Ovary (tissue), 9 donors: ENCODE data around the gene LMTK3. TPM values are rescaled to one million over a fixed set of nuclear protein-coding genes. Genes with fewer than 3 reads are reported as not detected.
"Not testable (repeated sequence)": the region's sequence is repeated elsewhere in the genome, so short reads cannot be mapped to it uniquely, and the experiment has no call there.

Experiments
- DNase-seq, 5 donors: peaks; one replicate each; pipeline ENCODE4 v3.0.0-alpha.2; 2019 to 2020
- H3K27ac ChIP-seq, 2 donors: fragments of 200-600 bp; one replicate each; pipeline versions ENCODE4 v1.5.1 to v1.8.0; 2019 to 2022
- H3K27me3 ChIP-seq: fragments of 200-600 bp; one replicate; pipeline ENCODE4 v1.8.0; 2022
- H3K36me3 ChIP-seq: fragments of 200-600 bp; sonication (generic); one replicate; pipeline ENCODE4 v1.5.1; 2019
- H3K4me1 ChIP-seq: one replicate; pipeline ENCODE4 v1.8.1; 2013; ENCODE audit warnings: mild to moderate bottlenecking, moderate library complexity; ENCODE audit not compliant: insufficient read depth
- H3K4me3 ChIP-seq: fragments of 200-600 bp; sonication (generic); one replicate; pipeline ENCODE4 v1.5.1; 2017
- H3K9me3 ChIP-seq, 2 donors: fragments of 200-600 bp in 1 of 2; sonication (generic) in 1 of 2; one replicate each; pipeline versions ENCODE4 v1.5.1 to v1.8.1; 2013 to 2019; ENCODE audit warnings: mild to moderate bottlenecking in 1 of 2, moderate library complexity in 1 of 2
- CTCF ChIP-seq, 3 donors: fragments of 450-650 bp in 2 of 3; fragments of 200-600 bp in 1 of 3; IDR thresholded peaks; one replicate each; pipeline versions ENCODE4 v1.5.1 to v1.8.0; 2016 to 2022; ENCODE audit warnings: antibody characterized with exemption in 3 of 3, mild to moderate bottlenecking in 1 of 3
- EP300 ChIP-seq: sonication (generic); formaldehyde crosslinking; IDR thresholded peaks from one replicate; pipeline ENCODE4 v1.6.1; 2017; ENCODE audit warnings: antibody characterized with exemption
- POLR2A ChIP-seq: fragments of 450-650 bp; IDR thresholded peaks from one replicate; pipeline ENCODE4 v1.6.1; 2017; ENCODE audit warnings: antibody characterized with exemption, mild to moderate bottlenecking, moderate library complexity
- WGBS, 3 donors: extraction: QIAGEN DNeasy Blood & Tissue Kit in 1 of 3; methylation state at CpG; one replicate each; pipeline versions ENCODE4 v1.1.5 to v1.1.7; 2013 to 2017; 5-methylcytosine and 5-hydroxymethylcytosine counted together
- intact Hi-C, 4 donors: fragments of 100-400 bp; cut with DNase I; formaldehyde crosslinking; loops; one replicate each; pipeline versions ENCODE4 v1.11.0 to v1.15.1; 2022 to 2023
- polyA plus RNA-seq, 2 donors: library from polyadenylated mRNA; stranded (reverse); fragments of 200-250 nt in 1 of 2; fragments of 350-450 nt in 1 of 2; fragmentation: Illumina TruSeq in 1 of 2; extraction: RNeasy Lipid Tissue Mini Kit (QIAGEN cat#74804) in 1 of 2; gene quantifications; one replicate each; pipeline ENCODE4 v1.2.3, GENCODE V29; 2013 to 2014
- total RNA-seq, 7 donors: library from RNA; depleted of rRNA in 2 of 7; stranded (reverse); fragments of >200 nt in 2 of 7; fragmentation: NEBNext Ultra II Directional in 3 of 7; extraction: Animal tissue kit (Norgen Biotek cat#: 25700) in 3 of 7; gene quantifications; one replicate each; pipeline versions ENCODE4 v1.1.0 to v1.2.4, GENCODE V29; 2016 to 2023
- donor health status: DM: no; HTN: no; CAD: no; lungs with moderate emphysema.
- donor health status: DM: no; HTN: no; CAD: no.
- donor health status: Bipolar disorder and iron deficiency.
- donor health status: DM: yes; HTN: yes; CAD: no.
- donor health status: DM: no; HTN: no; CAD: no.
- donor health status: DM: yes; HTN: yes; CAD: no.

The LMTK3 gene
- total and polyA plus RNA-seq, 9 donors: 0.27 to 2.5 (median 0.49) TPM; not detected in 1

GRCh38 chr19:48489608-48490216 is 21.9 kb downstream of the LMTK3 start:
- no peak overlapping the region for H3K4me3 ChIP-seq
- no peak overlapping the region for H3K27ac ChIP-seq
- H3K4me1 ChIP-seq: peaks cover 12% of the 10 kb centered on the region
- no peaks in the 10 kb centered on the region for H3K36me3 ChIP-seq
- no peaks in the 10 kb centered on the region for H3K9me3 ChIP-seq
- DNase-seq: peak in 4 of 5 donors; percentile 68 to 81 (median 76)
- WGBS, 3 donors: 25 to 28% (median 26%) methylated on average over 19 of the region's 19 CpGs
- TF ChIP-seq EP300 (no peak), CTCF (IDR thresholded peaks at IDR 0.05) (peak; percentile 64 to 83 (median 76))
- intact Hi-C loops: loop anchor here (5.0 to 10.0 kb wide), 4 partner anchors 93 to 125 kb away; partner anchors contain the start of genes FAM83E (in 1 of the 4), RPL18 (in 1 of the 4) and SPHK2 (in 1 of the 4)
- no peaks in the 10 kb centered on the region for H3K27me3 ChIP-seq

GRCh38 chr19:48488478-48488877 is 23.2 kb downstream of the LMTK3 start:
- not testable (repeated sequence) for DNase-seq, H3K4me3 ChIP-seq, H3K36me3 ChIP-seq, H3K9me3 ChIP-seq, H3K4me1 ChIP-seq, H3K27ac ChIP-seq, H3K27me3 ChIP-seq
- WGBS, 3 donors: 79 to 90% (median 89%) methylated on average over 7 of the region's 7 CpGs
- intact Hi-C loops: loop anchor here in 1 of 4 donors (10.0 kb wide), 1 partner anchor 126 kb away; the partner anchor contains the start of genes FAM83E, RPL18 and SPHK2

GRCh38 chr19:48487948-48488347 is 23.7 kb downstream of the LMTK3 start:
- no peaks in the 10 kb centered on the region for H3K27me3 ChIP-seq
- no peaks in the 10 kb centered on the region for H3K36me3 ChIP-seq
- TF ChIP-seq EP300 (no peak), CTCF (IDR thresholded peaks at IDR 0.05) (no peak), POLR2A (no peak)
- H3K4me3 ChIP-seq: no peak overlapping the region
- no peak for DNase-seq
- no peak overlapping the region for H3K27ac ChIP-seq
- peaks cover 7% of the 10 kb centered on the region for H3K4me1 ChIP-seq
- intact Hi-C loops: loop anchor here in 1 of 4 donors (10.0 kb wide), 1 partner anchor 127 kb away; the partner anchor contains the start of genes FAM83E, RPL18 and SPHK2
- 53 to 73% (median 70%) methylated on average over 8 of the region's 8 CpGs for WGBS, 3 donors
- H3K9me3 ChIP-seq: no peaks in the 10 kb centered on the region

- Histone ChIP-seq H3K27ac (no peak overlapping the region), H3K27me3 (no peaks in the 10 kb centered on the region), H3K9me3 (no peaks in the 10 kb centered on the region), H3K4me1 (peaks cover 5% of the 10 kb centered on the region), H3K36me3 (no peaks in the 10 kb centered on the region), H3K4me3 (no peak overlapping the region)
- WGBS, 3 donors: 81 to 83% (median 81%) methylated on average over 6 of the region's 6 CpGs
- intact Hi-C loops: loop anchor here in 1 of 4 donors (10.0 kb wide), 1 partner anchor 127 kb away; the partner anchor contains the start of genes FAM83E, RPL18 and SPHK2
- no peak for DNase-seq
- TF ChIP-seq CTCF (IDR thresholded peaks at IDR 0.05): no peak
- TF ChIP-seq EP300: no peak
- TF ChIP-seq POLR2A: no peak
Measured at GRCh38 chr19:48487544-48487943, 24.1 kb downstream of the LMTK3 start.

GRCh38 chr19:48486706-48487105 is 24.9 kb downstream of the LMTK3 start:
- intact Hi-C loops: loop anchor here in 1 of 4 donors (10.0 kb wide), 1 partner anchor 128 kb away; the partner anchor contains the start of genes FAM83E, RPL18 and SPHK2
- H3K4me3 ChIP-seq, H3K9me3 ChIP-seq, H3K27ac ChIP-seq, H3K27me3 ChIP-seq, DNase-seq, H3K36me3 ChIP-seq, H3K4me1 ChIP-seq: not testable (repeated sequence)
- WGBS, 3 donors: 82 to 91% (median 88%) methylated on average over 10 of the region's 10 CpGs
